ENCODE data around the gene ASCC1. TPM values are rescaled to one million over a fixed set of nuclear protein-coding genes. Genes with fewer than 3 reads are reported as not detected.

The ASCC1 gene
- total and polyA plus RNA-seq, 2 experiments from 2014 or later = 13.7 to 37.2 TPM

DNA sequence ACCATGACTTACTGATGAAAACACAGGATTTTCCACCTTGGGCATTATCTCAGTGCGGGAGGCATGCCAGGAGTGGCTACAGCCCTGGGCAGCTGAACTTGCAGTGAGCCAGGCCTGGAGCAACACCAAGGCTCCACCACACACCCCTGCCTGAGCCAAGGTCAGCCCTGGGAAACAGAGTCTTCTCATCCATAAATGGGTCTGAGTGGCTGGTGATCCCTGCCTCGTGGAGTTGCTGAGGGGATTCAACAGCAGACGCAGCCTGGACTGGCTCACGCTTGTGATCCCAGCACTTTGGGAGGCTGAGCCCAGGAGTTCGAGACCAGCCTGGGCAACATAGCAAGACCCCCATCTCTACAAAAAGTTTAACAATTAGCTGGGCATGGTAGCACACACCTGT lies 160.0 kb downstream of the ASCC1 start:
- H3K36me3 Mint-ChIP-seq (ENCODE audit: low read depth) = no peaks in the 10 kb centered on the region
- Histone ChIP-seq H3K4me1 (ENCODE audit: insufficient read depth) (no peaks in the 10 kb centered on the region), H2AFZ (no peak overlapping the region), H3F3A (replicated peaks; ENCODE audit: low read depth) (no peaks in the 10 kb centered on the region), H3K79me2 (replicated peaks; ENCODE audit: insufficient read depth) (no peaks in the 10 kb centered on the region), H3K36me3 (ENCODE audit: insufficient read depth) (no peaks in the 10 kb centered on the region), H3K4me3 (no peak overlapping the region), H3K27me3 (ENCODE audit: insufficient read depth) (no peaks in the 10 kb centered on the region), H4K20me1 (replicated peaks; ENCODE audit: insufficient read depth) (no peaks in the 10 kb centered on the region), H3K4me2 (no peak overlapping the region), H3K27ac (ENCODE audit: low read depth) (no peak overlapping the region), H3K9me2 (ENCODE audit: insufficient read depth) (no peaks in the 10 kb centered on the region)
- DNase-seq (ENCODE audit: low spot score) = no peak
- peaks cover 11% of the 10 kb centered on the region for H3K27me3 Mint-ChIP-seq (ENCODE audit: insufficient read depth, low read depth, poor library complexity)
- H3K4me3 Mint-ChIP-seq = no peak overlapping the region
- no peak for ATAC-seq
- peaks cover 15% of the 10 kb centered on the region for H3K4me1 Mint-ChIP-seq
- H3K27ac Mint-ChIP-seq = no peak overlapping the region
- no peaks in the 10 kb centered on the region for H3K9me3 Mint-ChIP-seq
- no peak for TF ChIP-seq STAT1 (IDR thresholded peaks at IDR 0.05; ENCODE audit: unreplicated experiment)
- no peak for TF ChIP-seq ZNF114 (CRISPR knock-in tag; IDR thresholded peaks at IDR 0.05)
- no peak for TF ChIP-seq EZH2phosphoT487 (IDR thresholded peaks at IDR 0.05; ENCODE audit: unreplicated experiment)
- TF ChIP-seq CTCF (conservative IDR thresholded peaks at IDR 0.05; ENCODE audit: low read depth in 2 of 2) = no peak
- no peak for TF ChIP-seq CREB1 (CRISPR knock-in tag; IDR thresholded peaks at IDR 0.05; ENCODE audit: low read depth)
- TF ChIP-seq, protein P1, sequence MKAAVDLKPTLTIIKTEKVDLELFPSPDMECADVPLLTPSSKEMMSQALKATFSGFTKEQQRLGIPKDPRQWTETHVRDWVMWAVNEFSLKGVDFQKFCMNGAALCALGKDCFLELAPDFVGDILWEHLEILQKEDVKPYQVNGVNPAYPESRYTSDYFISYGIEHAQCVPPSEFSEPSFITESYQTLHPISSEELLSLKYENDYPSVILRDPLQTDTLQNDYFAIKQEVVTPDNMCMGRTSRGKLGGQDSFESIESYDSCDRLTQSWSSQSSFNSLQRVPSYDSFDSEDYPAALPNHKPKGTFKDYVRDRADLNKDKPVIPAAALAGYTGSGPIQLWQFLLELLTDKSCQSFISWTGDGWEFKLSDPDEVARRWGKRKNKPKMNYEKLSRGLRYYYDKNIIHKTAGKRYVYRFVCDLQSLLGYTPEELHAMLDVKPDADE (IDR thresholded peaks at IDR 0.05) = no peak
- TF ChIP-seq ZNF462 (CRISPR knock-in tag; IDR thresholded peaks at IDR 0.05) = no peak

Data from GM23338 (cell line).